NCI-H524 treated with DMSO at 0.1 percent for 48 hours (cell line): ENCODE measurements around the gene ARHGAP9.
"Not testable (repeated sequence)": the region's sequence is repeated elsewhere in the genome, so short reads cannot be mapped to it uniquely, and the experiment has no call there.

Experiments used
- DNase-seq: peaks from one replicate; lab custom pipeline; 2025; lab: John Stamatoyannopoulos, UW

ARHGAP9 gene

GRCh38 chr12:57456737-57457490, 22.8 kb downstream of the ARHGAP9 start:
- DNase-seq, result no peak

- no peak for DNase-seq
Measured at GRCh38 chr12:57456145-57456700, 23.4 kb downstream of the ARHGAP9 start.

GRCh38 chr12:57455374-57456144, 24.1 kb downstream of the ARHGAP9 start:
- DNase-seq, result peak; percentile 90

GRCh38 chr12:57454566-57455373, 24.9 kb downstream of the ARHGAP9 start, which contains the start of gene INHBE:
Gene INHBE, plus strand, starts transcription at chr12:57455307. Its CDS starts 230 bp downstream, at chr12:57455537.
- DNase-seq, result peak; percentile 90

GRCh38 chr12:57454213-57454565, 25.5 kb downstream of the ARHGAP9 start:
- DNase-seq, result no peak

- no peak for DNase-seq
Measured at GRCh38 chr12:57452937-57453509, 26.6 kb downstream of the ARHGAP9 start.

- DNase-seq, result peak; percentile 79
Measured at GRCh38 chr12:57452181-57452936, 27.3 kb downstream of the ARHGAP9 start.

- DNase-seq, result no peak
Measured at GRCh38 chr12:57451233-57451778, 28.4 kb downstream of the ARHGAP9 start.

GRCh38 chr12:57450057-57450456, 29.6 kb downstream of the ARHGAP9 start:
- DNase-seq, result no peak

GRCh38 chr12:57449375-57449774, 30.3 kb downstream of the ARHGAP9 start:
- DNase-seq, result no peak

- DNase-seq, result no peak
Measured at GRCh38 chr12:57448669-57449068, 31.0 kb downstream of the ARHGAP9 start.

- no peak for DNase-seq
Measured at GRCh38 chr12:57446292-57446960, 33.2 kb downstream of the ARHGAP9 start.

- DNase-seq, result no peak
Measured at GRCh38 chr12:57444744-57445143, 34.9 kb downstream of the ARHGAP9 start.

GRCh38 chr12:57444337-57444736, 35.3 kb downstream of the ARHGAP9 start:
- DNase-seq, result not testable (repeated sequence)

- no peak for DNase-seq
Measured at GRCh38 chr12:57441846-57442427, 37.7 kb downstream of the ARHGAP9 start.

GRCh38 chr12:57441393-57441792, 38.3 kb downstream of the ARHGAP9 start:
- not testable (repeated sequence) for DNase-seq

GRCh38 chr12:57439762-57440266, 39.9 kb downstream of the ARHGAP9 start:
- DNase-seq, result no peak

GRCh38 chr12:57438400-57438799, 41.3 kb downstream of the ARHGAP9 start:
- no peak for DNase-seq

- DNase-seq, result no peak
Measured at GRCh38 chr12:57435293-57435692, 44.4 kb downstream of the ARHGAP9 start.
